Left lung (tissue), 10 donors: ENCODE data around the gene FN1. TPM values are rescaled to one million over a fixed set of nuclear protein-coding genes. Genes with fewer than 3 reads are reported as not detected.

Source experiments
- ATAC-seq: fragments of 200-7000 bp; cut with Tn5 transposase; one replicate; pipeline ENCODE4 v1.9.1; 2020; ENCODE audit warnings: moderate library complexity
- DNase-seq, 4 donors: peaks; one replicate each; pipeline ENCODE4 v3.0.0-alpha.2; 2013 to 2020
- H3K27ac ChIP-seq, 2 donors: fragments of 200-600 bp; sonication (generic) in 1 of 2; one replicate each; pipeline versions ENCODE4 v1.5.0 to v1.8.0; 2020 to 2021
- H3K27me3 ChIP-seq, 2 donors: fragments of 200-600 bp; sonication (generic) in 1 of 2; one replicate each; pipeline versions ENCODE4 v1.5.0 to v1.8.0; 2020 to 2021
- H3K36me3 ChIP-seq, 2 donors: fragments of 200-600 bp; sonication (generic) in 1 of 2; one replicate each; pipeline versions ENCODE4 v1.5.0 to v1.8.0; 2020 to 2021
- H3K4me1 ChIP-seq, 2 donors: fragments of 200-600 bp; one replicate each; pipeline ENCODE4 v1.8.0; 2021
- H3K4me3 ChIP-seq, 2 donors: fragments of 200-600 bp; sonication (generic) in 1 of 2; one replicate each; pipeline versions ENCODE4 v1.5.0 to v1.8.0; 2020 to 2021; ENCODE audit warnings: mild to moderate bottlenecking in 1 of 2
- H3K9me3 ChIP-seq, 2 donors: fragments of 200-600 bp; sonication (generic) in 1 of 2; one replicate each; pipeline versions ENCODE4 v1.5.0 to v1.8.0; 2020 to 2021
- intact Hi-C, 2 donors: fragments of 100-400 bp; cut with DNase I; formaldehyde crosslinking; loops; one replicate each; pipeline versions ENCODE4 v1.11.2 to v1.14.2; 2022
- polyA plus RNA-seq, 6 donors: library from polyadenylated mRNA; unstranded; fragments of 120-200 nt; gene quantifications; one replicate each; pipeline ENCODE4 v1.2.1, GENCODE V29; 2013; ENCODE audit not compliant: insufficient read length in 6 of 6
- total RNA-seq, 2 donors: library from RNA; stranded (reverse); fragmentation: NEBNext Ultra II Directional; extraction: Animal tissue kit (Norgen Biotek cat#: 25700); gene quantifications; one replicate each; pipeline ENCODE4 v1.2.1, GENCODE V29; 2021
- TF ChIP-seq, protein P1 (sequence below), 2 donors: fragments of 200-600 bp; sonication (generic) in 1 of 2; IDR thresholded peaks; one replicate each; pipeline versions ENCODE4 v1.5.0 to v1.8.0; 2021; ENCODE audit warnings: antibody characterized with exemption in 2 of 2
- donor health status: DM: no; HTN: yes; CAD: no.
- donor health status: DM: no; HTN: no; CAD: no.

The FN1 gene
- total and polyA plus RNA-seq, 8 donors: 1,663 to 3,073 (median 1,855) TPM

DNA sequence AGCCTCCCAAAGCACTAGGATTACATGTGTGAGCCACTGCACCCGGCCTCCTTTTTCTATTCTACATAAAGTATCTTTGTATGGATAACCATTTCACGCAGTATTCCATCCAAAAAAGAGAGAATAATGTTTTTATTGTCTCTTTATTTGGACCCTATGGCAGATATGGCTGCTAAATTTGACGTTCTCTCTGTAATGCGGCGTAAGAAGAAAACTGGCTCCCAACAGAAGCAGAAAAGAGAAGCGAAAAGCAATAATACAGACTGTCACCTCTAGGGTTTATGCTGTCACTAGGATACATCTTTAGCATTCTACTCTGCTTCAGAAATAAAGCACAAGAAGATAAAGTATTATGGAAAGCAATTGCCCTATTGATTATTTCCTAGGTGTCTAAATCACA is 55.9 kb downstream of the FN1 start:
- H3K36me3 ChIP-seq: peaks cover 8 to 70% of the 10 kb centered on the region in 2 donors
- no peaks in the 10 kb centered on the region for H3K9me3 ChIP-seq
- no peaks in the 10 kb centered on the region for H3K27me3 ChIP-seq
- no peak overlapping the region for H3K4me3 ChIP-seq
- no peaks in the 10 kb centered on the region for H3K4me1 ChIP-seq
- ATAC-seq (no peak), DNase-seq (no peak)
- TF ChIP-seq, protein P1, sequence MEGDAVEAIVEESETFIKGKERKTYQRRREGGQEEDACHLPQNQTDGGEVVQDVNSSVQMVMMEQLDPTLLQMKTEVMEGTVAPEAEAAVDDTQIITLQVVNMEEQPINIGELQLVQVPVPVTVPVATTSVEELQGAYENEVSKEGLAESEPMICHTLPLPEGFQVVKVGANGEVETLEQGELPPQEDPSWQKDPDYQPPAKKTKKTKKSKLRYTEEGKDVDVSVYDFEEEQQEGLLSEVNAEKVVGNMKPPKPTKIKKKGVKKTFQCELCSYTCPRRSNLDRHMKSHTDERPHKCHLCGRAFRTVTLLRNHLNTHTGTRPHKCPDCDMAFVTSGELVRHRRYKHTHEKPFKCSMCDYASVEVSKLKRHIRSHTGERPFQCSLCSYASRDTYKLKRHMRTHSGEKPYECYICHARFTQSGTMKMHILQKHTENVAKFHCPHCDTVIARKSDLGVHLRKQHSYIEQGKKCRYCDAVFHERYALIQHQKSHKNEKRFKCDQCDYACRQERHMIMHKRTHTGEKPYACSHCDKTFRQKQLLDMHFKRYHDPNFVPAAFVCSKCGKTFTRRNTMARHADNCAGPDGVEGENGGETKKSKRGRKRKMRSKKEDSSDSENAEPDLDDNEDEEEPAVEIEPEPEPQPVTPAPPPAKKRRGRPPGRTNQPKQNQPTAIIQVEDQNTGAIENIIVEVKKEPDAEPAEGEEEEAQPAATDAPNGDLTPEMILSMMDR (IDR thresholded peaks at IDR 0.05): no peak
- intact Hi-C loops: no loop called here
- H3K27ac ChIP-seq: no peak overlapping the region

DNA sequence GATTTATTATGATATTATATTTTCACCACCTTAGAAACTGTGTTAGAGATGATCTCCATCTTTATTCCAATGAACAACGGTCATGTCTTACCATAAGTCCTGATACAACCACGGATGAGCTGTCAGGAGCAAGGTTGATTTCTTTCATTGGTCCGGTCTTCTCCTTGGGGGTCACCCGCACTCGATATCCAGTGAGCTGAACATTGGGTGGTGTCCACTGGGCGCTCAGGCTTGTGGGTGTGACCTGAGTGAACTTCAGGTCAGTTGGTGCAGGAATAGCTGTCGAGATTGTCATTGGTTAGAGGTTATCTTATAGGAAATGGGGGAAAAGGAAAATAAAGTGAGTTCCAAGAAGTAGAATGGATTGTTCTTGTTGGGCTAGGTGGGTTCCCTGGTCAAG is 56.8 kb downstream of the FN1 start:
- no peak for ATAC-seq
- Histone ChIP-seq H3K36me3 (peaks cover 5 to 76% of the 10 kb centered on the region in 2 donors), H3K27ac (no peak overlapping the region), H3K9me3 (no peaks in the 10 kb centered on the region), H3K4me1 (no peaks in the 10 kb centered on the region), H3K27me3 (no peaks in the 10 kb centered on the region), H3K4me3 (no peak overlapping the region)
- DNase-seq: no peak
- intact Hi-C loops: no loop called here
- TF ChIP-seq, protein P1 (IDR thresholded peaks at IDR 0.05): no peak

DNA sequence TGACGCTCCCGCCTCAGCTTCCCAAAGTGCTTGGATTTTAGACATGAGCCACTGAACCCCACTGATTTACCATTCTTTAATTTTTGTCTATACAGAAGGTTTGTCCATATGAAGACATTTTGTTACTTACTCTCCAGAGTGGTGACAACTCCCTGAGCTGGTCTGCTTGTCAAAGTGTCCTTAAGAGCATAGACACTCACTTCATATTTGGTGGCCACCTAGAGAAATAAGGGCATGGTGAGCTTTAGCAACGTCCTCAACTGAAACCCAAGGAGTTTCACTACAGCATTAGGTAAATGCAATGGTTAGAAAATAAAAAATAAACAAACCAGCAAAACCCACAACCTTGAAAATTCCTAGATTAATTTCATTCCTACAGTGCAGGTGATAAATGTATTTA is 57.8 kb downstream of the FN1 start:
- no peak overlapping the region for H3K4me3 ChIP-seq
- TF ChIP-seq, protein P1 (IDR thresholded peaks at IDR 0.05): no peak

DNA sequence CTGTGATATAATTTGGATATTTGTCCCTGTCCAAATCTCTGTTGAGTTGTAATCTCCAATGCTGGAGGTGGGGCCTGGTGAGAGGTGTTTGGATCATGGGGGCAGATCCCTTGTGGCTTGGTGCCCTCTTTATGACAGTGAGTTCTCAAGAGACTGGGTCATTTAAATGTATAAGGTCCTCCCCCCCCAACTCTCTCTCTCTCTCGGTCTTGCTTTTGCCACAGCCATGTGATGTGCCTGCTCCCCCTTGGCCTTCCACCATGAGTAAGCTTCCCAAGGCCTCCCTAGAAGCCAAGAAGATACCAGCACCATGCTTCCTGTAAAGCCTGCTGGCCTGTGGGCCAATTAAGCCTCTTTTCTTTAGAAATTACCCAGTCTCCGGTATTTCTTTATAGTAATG is 58.6 kb downstream of the FN1 start:
- no peak overlapping the region for H3K4me3 ChIP-seq
- DNase-seq: no peak
- peaks cover 0 to 66% of the 10 kb centered on the region in 2 donors for H3K36me3 ChIP-seq
- TF ChIP-seq, protein P1 (IDR thresholded peaks at IDR 0.05): no peak
- no peaks in the 10 kb centered on the region for H3K27me3 ChIP-seq
- no peaks in the 10 kb centered on the region for H3K9me3 ChIP-seq
- no peak for ATAC-seq
- intact Hi-C loops: no loop called here
- no peak overlapping the region for H3K27ac ChIP-seq
- H3K4me1 ChIP-seq: no peaks in the 10 kb centered on the region

More for the DNA sequence above, 57.8 kb downstream of the FN1 start:
- Histone ChIP-seq H3K36me3 (peaks cover 0 to 69% of the 10 kb centered on the region in 2 donors), H3K27ac (no peak overlapping the region), H3K4me1 (no peaks in the 10 kb centered on the region), H3K9me3 (no peaks in the 10 kb centered on the region), H3K27me3 (no peaks in the 10 kb centered on the region)
- intact Hi-C loops: no loop called here
- no peak for ATAC-seq
- no peak for DNase-seq

DNA sequence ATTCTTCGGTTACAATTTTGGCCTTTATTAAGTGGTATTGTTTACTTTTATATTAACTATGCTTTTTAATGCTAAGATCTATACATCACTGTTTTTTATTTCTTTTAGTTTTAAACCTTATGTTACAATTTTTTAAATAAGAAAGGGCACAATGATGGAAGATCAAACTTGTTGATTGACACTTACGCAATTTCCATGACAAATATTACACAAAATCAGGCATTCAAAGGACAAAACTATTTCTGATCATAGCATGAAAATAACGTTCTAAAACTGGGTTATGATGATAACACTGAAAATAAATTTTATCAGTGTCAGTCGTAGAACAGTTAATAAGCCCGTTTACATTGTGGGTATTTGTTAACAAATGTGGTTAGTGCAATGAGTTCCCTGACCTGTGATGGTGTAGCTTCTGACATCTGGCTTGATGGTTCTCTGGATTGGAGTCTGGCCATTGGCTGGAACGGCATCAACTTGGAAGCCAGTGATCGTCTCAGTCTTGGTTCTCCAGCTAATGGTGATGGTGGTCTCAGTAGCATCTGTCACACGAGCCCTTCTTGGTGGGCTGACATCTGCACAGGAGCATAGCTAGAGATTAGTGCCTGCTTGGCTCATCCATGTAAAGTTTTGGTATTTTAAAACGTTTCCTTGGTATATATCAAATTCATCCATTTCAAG is 59.6 kb downstream of the FN1 start:
- no peaks in the 10 kb centered on the region for H3K9me3 ChIP-seq
- no peak overlapping the region for H3K27ac ChIP-seq
- no peak overlapping the region for H3K4me3 ChIP-seq
- DNase-seq (no peak), ATAC-seq (no peak)
- intact Hi-C loops: no loop called here
- H3K4me1 ChIP-seq: no peaks in the 10 kb centered on the region
- peaks cover 0 to 62% of the 10 kb centered on the region in 2 donors for H3K36me3 ChIP-seq
- H3K27me3 ChIP-seq: no peaks in the 10 kb centered on the region
- TF ChIP-seq, protein P1 (IDR thresholded peaks at IDR 0.05): no peak
